SK-N-SH (cell line): ENCODE results near the gene KAT8. TPM values are rescaled to one million over a fixed set of nuclear protein-coding genes. Genes with fewer than 3 reads are reported as not detected.

Source experiments
- CTCF ChIA-PET: fragments of 300-600, 350-600 bp; formaldehyde crosslinking; extraction: SDS; loops from one replicate; lab custom pipeline; 2021; lab: Yijun Ruan, JAX
- POLR2A ChIA-PET: fragments of 350-600 bp; sonication (Branson Sonifier 250); formaldehyde crosslinking; extraction: SDS; loops from one replicate; lab custom pipeline; 2020; ENCODE audit warnings: antibody characterized with exemption, inconsistent platforms; lab: Yijun Ruan, JAX
- DNase-seq: peaks from one replicate; pipeline ENCODE4 v3.0.0; 2012
- H2AFZ ChIP-seq: fragments of 200-600 bp; sonication (generic); 2 replicates; pipeline ENCODE4 v1.8.1; 2016; ENCODE audit warnings: antibody characterized with exemption, mild to moderate bottlenecking, low read depth
- H3F3A ChIP-seq: fragments of 200-600 bp; sonication (generic); replicated peaks from 2 replicates; pipeline ENCODE3; 2016; ENCODE audit warnings: antibody characterized with exemption, mild to moderate bottlenecking; ENCODE audit not compliant: insufficient read depth
- H3K27ac ChIP-seq, 2 experiments: fragments of 200-500 bp in 1 of 2; fragments of 200-600 bp in 1 of 2; sonication (Bioruptor generic) in 1 of 2; sonication (generic), shearing (Covaris generic) in 1 of 2; 2 replicates each; pipeline versions ENCODE4 v1.5.1 to v1.6.1; 2014 to 2016; ENCODE audit warnings: low read depth in 2 of 2, inconsistent platforms in 1 of 2, low read length in 1 of 2, mild to moderate bottlenecking in 1 of 2, mixed read lengths in 1 of 2
- H3K27me3 ChIP-seq: fragments of 200-600 bp; sonication (generic), shearing (Covaris generic); 2 replicates; pipeline ENCODE4 v1.6.1; 2016; ENCODE audit warnings: mixed run types; ENCODE audit not compliant: insufficient read depth
- H3K36me3 ChIP-seq, 2 experiments: fragments of 200-500 bp in 1 of 2; fragments of 200-600 bp in 1 of 2; sonication (Bioruptor generic) in 1 of 2; sonication (generic) in 1 of 2; replicated peaks in 1 of 2; 2 replicates each; pipeline versions ENCODE3 to v1.5.1; 2014 to 2016; ENCODE audit warnings: low read length in 1 of 2, mild to moderate bottlenecking in 1 of 2; ENCODE audit not compliant: insufficient read depth in 2 of 2, control insufficient read depth in 1 of 2
- H3K4me1 ChIP-seq, 2 experiments: fragments of 200-500 bp in 1 of 2; fragments of 200-600 bp in 1 of 2; sonication (Bioruptor generic) in 1 of 2; sonication (generic), shearing (Covaris generic) in 1 of 2; 2 replicates each; pipeline versions ENCODE4 v1.5.1 to v1.6.1; 2014 to 2016; ENCODE audit warnings: low read depth in 1 of 2, low read length in 1 of 2, mixed run types in 1 of 2; ENCODE audit not compliant: insufficient read depth in 2 of 2, control insufficient read depth in 1 of 2
- H3K4me2 ChIP-seq: fragments of 200-600 bp; sonication (generic), shearing (Covaris generic); 2 replicates; pipeline ENCODE4 v1.6.1; 2017; ENCODE audit warnings: mixed run types
- H3K4me3 ChIP-seq, 2 experiments: fragments of 200-500 bp in 1 of 2; fragments of 200-600 bp in 1 of 2; sonication (Bioruptor generic) in 1 of 2; sonication (generic), shearing (Covaris generic) in 1 of 2; 2 replicates each; pipeline versions ENCODE4 v1.5.1 to v1.8.1; 2014 to 2016; ENCODE audit warnings: low read depth in 2 of 2, inconsistent platforms in 1 of 2, low read length in 1 of 2, mild to moderate bottlenecking in 1 of 2, mixed read lengths in 1 of 2, moderate library complexity in 1 of 2
- H3K79me2 ChIP-seq: fragments of 200-600 bp; sonication (generic); 2 replicates; pipeline ENCODE4 v1.8.1; 2017; ENCODE audit warnings: mild to moderate bottlenecking; ENCODE audit not compliant: insufficient read depth
- H3K9ac ChIP-seq: fragments of 200-600 bp; sonication (generic); 2 replicates; pipeline ENCODE4 v1.6.1; 2017; ENCODE audit warnings: mixed run types
- H3K9me2 ChIP-seq: fragments of 200-600 bp; sonication (generic); 2 replicates; pipeline ENCODE4 v1.6.1; 2017; ENCODE audit warnings: mixed run types
- H3K9me3 ChIP-seq: fragments of 200-600 bp; sonication (generic); 2 replicates; pipeline ENCODE4 v1.6.1; 2017; ENCODE audit warnings: mixed run types, mild to moderate bottlenecking, moderate library complexity
- H4K20me1 ChIP-seq: fragments of 200-600 bp; sonication (generic); 2 replicates; pipeline ENCODE4 v1.6.1; 2017; ENCODE audit warnings: mild to moderate bottlenecking, mixed run types; ENCODE audit not compliant: insufficient read depth
- ELF1 ChIP-seq: IDR thresholded peaks from 2 replicates; pipeline ENCODE4 v1.4.0; 2012
- FOSL2 ChIP-seq: IDR thresholded peaks from 2 replicates; pipeline ENCODE4 v1.4.0; 2012; ENCODE audit warnings: low read depth, mild to moderate bottlenecking, moderate library complexity, borderline replicate concordance
- MEF2A ChIP-seq: IDR thresholded peaks from 2 replicates; pipeline ENCODE4 v1.4.0; 2012; ENCODE audit warnings: low read depth, borderline replicate concordance
- MXI1 ChIP-seq: IDR thresholded peaks from 2 replicates; pipeline ENCODE4 v1.6.1; 2012; ENCODE audit warnings: mild to moderate bottlenecking, low read depth, low read length, improper control_type of control experiment
- NFIC ChIP-seq: IDR thresholded peaks from 2 replicates; pipeline ENCODE4 v1.4.0; 2012; ENCODE audit warnings: borderline replicate concordance
- POLR2AphosphoS5 ChIP-seq: IDR thresholded peaks from 2 replicates; pipeline ENCODE4 v1.6.1; 2012; ENCODE audit warnings: low read depth, low read length
- RFX5 ChIP-seq: IDR thresholded peaks from 2 replicates; pipeline ENCODE4 v1.6.1; 2012; ENCODE audit warnings: mild to moderate bottlenecking, improper control_type of control experiment, low read length
- SIN3A ChIP-seq: IDR thresholded peaks from 2 replicates; pipeline ENCODE4 v1.6.1; 2012; ENCODE audit warnings: low read depth, mild to moderate bottlenecking, low read length, moderate library complexity, borderline replicate concordance
- YY1 ChIP-seq: IDR thresholded peaks from 2 replicates; pipeline ENCODE4 v1.4.0; 2012; ENCODE audit warnings: low read depth, mild to moderate bottlenecking
- WGBS: methylation state at CpG from one replicate; pipeline ENCODE4 v1.1.6; 2017; ENCODE audit warnings: low lambda C conversion rate; 5-methylcytosine and 5-hydroxymethylcytosine counted together
- polyA plus RNA-seq, 3 experiments: library from polyadenylated mRNA; depleted of rRNA; stranded (reverse); fragments of >200 nt; gene quantifications; 2 replicates each; pipeline ENCODE4 v1.2.3, GENCODE V29; 2012
- TF ChIP-seq, protein P1 (sequence below): IDR thresholded peaks from 2 replicates; pipeline ENCODE4 v1.4.0; 2012; ENCODE audit warnings: low read depth, borderline replicate concordance
- TF ChIP-seq, protein P2 (sequence below): IDR thresholded peaks from 2 replicates; pipeline ENCODE4 v1.4.0; 2012; ENCODE audit warnings: low read depth, borderline replicate concordance
- TF ChIP-seq, protein P3 (sequence below): fragments of 150-350 bp; IDR thresholded peaks from 2 replicates; pipeline ENCODE4 v1.6.1; 2016; ENCODE audit warnings: mild to moderate bottlenecking, low read depth, low read length

The KAT8 gene
- polyA plus RNA-seq, 1 of the 3 experiments (the other 2 are of a cell fraction): 52.0 TPM

DNA sequence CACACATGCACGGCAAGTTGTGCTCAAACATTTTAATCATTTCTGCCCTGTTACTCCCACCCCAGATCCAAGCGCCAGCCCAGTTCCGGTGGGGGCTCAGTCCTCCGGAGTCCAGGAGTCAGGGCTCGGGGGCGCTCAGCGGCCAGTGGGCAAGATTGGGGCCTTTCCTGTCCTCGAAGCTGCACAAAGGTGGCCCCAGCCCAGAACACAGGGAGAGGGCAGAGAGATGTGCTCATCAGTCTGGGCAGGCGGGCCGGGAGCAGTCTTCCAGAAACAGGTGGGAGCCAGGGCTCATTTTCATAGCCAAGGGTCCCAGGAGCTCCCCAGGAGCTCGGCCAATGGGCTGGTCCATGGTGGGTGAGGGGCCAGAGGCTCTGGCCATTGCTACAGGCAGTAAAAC lies 14.0 kb downstream of the KAT8 start:
- Histone ChIP-seq H3K9me2 (no peaks in the 10 kb centered on the region), H3K36me3 (peaks cover 0 to 13% of the 10 kb centered on the region in 2 experiments), H3K9ac (no peak overlapping the region), H4K20me1 (no peaks in the 10 kb centered on the region), H3K4me1 (peaks cover 0 to 20% of the 10 kb centered on the region in 2 experiments; a peak in 1 of 4 replicates), H3K4me2 (no peak overlapping the region), H3K79me2 (no peaks in the 10 kb centered on the region), H3K27me3 (no peaks in the 10 kb centered on the region), H3K27ac (no peak overlapping the region), H2AFZ (no peak overlapping the region), H3K4me3 (no peak overlapping the region), H3K9me3 (no peaks in the 10 kb centered on the region), H3F3A (no peaks in the 10 kb centered on the region)
- 92% methylated on average over 4 of the region's 11 CpGs for WGBS
- no peak for DNase-seq
- TF ChIP-seq MEF2A (no peak), FOSL2 (no peak), NFIC (no peak)
- TF ChIP-seq, protein P1, sequence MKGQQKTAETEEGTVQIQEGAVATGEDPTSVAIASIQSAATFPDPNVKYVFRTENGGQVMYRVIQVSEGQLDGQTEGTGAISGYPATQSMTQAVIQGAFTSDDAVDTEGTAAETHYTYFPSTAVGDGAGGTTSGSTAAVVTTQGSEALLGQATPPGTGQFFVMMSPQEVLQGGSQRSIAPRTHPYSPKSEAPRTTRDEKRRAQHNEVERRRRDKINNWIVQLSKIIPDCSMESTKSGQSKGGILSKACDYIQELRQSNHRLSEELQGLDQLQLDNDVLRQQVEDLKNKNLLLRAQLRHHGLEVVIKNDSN: no peak
- TF ChIP-seq, protein P2, sequence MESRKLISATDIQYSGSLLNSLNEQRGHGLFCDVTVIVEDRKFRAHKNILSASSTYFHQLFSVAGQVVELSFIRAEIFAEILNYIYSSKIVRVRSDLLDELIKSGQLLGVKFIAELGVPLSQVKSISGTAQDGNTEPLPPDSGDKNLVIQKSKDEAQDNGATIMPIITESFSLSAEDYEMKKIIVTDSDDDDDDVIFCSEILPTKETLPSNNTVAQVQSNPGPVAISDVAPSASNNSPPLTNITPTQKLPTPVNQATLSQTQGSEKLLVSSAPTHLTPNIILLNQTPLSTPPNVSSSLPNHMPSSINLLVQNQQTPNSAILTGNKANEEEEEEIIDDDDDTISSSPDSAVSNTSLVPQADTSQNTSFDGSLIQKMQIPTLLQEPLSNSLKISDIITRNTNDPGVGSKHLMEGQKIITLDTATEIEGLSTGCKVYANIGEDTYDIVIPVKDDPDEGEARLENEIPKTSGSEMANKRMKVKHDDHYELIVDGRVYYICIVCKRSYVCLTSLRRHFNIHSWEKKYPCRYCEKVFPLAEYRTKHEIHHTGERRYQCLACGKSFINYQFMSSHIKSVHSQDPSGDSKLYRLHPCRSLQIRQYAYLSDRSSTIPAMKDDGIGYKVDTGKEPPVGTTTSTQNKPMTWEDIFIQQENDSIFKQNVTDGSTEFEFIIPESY: no peak
- TF ChIP-seq, protein P3, sequence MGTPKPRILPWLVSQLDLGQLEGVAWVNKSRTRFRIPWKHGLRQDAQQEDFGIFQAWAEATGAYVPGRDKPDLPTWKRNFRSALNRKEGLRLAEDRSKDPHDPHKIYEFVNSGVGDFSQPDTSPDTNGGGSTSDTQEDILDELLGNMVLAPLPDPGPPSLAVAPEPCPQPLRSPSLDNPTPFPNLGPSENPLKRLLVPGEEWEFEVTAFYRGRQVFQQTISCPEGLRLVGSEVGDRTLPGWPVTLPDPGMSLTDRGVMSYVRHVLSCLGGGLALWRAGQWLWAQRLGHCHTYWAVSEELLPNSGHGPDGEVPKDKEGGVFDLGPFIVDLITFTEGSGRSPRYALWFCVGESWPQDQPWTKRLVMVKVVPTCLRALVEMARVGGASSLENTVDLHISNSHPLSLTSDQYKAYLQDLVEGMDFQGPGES: no peak
- ChIA-PET POLR2A (interaction anchor here (0.6 to 1.9 kb wide), 3 partner anchors 11 to 48 kb away, joined by 3 to 4 read pairs (median 4); partner anchors contain the start of genes FUS and KAT8), CTCF (interaction anchor here (0.8 to 3.9 kb wide), 2 partner anchors 11 to 14 kb away, joined by 3 to 17 read pairs; partner anchors contain the start of gene KAT8)

DNA sequence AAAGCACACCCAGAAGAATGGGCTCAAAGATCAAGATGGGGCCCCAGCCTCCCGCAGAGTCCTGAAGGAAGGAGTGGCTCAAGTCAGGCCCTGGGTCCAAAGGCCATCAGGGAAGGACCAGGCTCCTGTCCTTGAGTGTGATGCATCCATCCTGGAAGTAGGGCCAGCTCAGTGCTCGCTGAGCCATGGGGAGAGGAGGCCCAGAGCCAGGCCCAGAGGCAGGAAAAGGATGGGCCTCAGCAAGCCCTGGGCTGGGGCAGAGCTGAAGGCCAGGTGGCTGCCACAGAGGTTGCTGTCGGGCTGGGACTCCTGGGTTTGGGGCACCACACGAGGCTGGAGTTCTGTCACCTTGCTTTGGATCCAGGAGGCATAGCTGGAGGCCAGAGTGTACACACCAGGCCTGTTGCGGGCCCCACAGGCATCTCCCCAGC lies 14.4 kb downstream of the KAT8 start:
- WGBS: 85% methylated on average over 4 of the region's 5 CpGs
- no peak overlapping the region for H3K27ac ChIP-seq
- no peak overlapping the region for H3K9ac ChIP-seq
- peaks cover 0 to 13% of the 10 kb centered on the region in 2 experiments for H3K36me3 ChIP-seq
- no peaks in the 10 kb centered on the region for H3K9me3 ChIP-seq
- no peaks in the 10 kb centered on the region for H3F3A ChIP-seq
- no peak overlapping the region for H3K4me3 ChIP-seq
- H2AFZ ChIP-seq: no peak overlapping the region
- ChIA-PET CTCF (interaction anchor here (0.8 to 3.9 kb wide), 2 partner anchors 11 to 14 kb away, joined by 3 to 17 read pairs; partner anchors contain the start of gene KAT8), POLR2A (interaction anchor here (0.6 to 1.9 kb wide), 2 partner anchors 15 to 48 kb away, joined by 3 to 4 read pairs; partner anchors contain the start of genes FUS and KAT8)
- no peak overlapping the region for H3K4me2 ChIP-seq
- TF ChIP-seq MEF2A (no peak), MXI1 (no peak), YY1 (no peak), ELF1 (no peak), SIN3A (no peak), POLR2AphosphoS5 (no peak), RFX5 (no peak)
- TF ChIP-seq, protein P3: no peak
- H3K27me3 ChIP-seq: no peaks in the 10 kb centered on the region
- H3K79me2 ChIP-seq: no peaks in the 10 kb centered on the region
- no peaks in the 10 kb centered on the region for H4K20me1 ChIP-seq
- no peak for DNase-seq
- H3K9me2 ChIP-seq: no peaks in the 10 kb centered on the region
- peaks cover 0 to 20% of the 10 kb centered on the region in 2 experiments; a peak in 1 of 4 replicates for H3K4me1 ChIP-seq
